NCI-H524 (cell line): ENCODE measurements around the gene GAS7.
A peak's percentile ranks its signal among the peaks of the same experiment; 100 is the strongest.

ENCODE experiments used
- DNase-seq, 2 experiments: peaks; one replicate each; lab custom pipeline; 2025; lab: John Stamatoyannopoulos, UW

GAS7 gene

DNA sequence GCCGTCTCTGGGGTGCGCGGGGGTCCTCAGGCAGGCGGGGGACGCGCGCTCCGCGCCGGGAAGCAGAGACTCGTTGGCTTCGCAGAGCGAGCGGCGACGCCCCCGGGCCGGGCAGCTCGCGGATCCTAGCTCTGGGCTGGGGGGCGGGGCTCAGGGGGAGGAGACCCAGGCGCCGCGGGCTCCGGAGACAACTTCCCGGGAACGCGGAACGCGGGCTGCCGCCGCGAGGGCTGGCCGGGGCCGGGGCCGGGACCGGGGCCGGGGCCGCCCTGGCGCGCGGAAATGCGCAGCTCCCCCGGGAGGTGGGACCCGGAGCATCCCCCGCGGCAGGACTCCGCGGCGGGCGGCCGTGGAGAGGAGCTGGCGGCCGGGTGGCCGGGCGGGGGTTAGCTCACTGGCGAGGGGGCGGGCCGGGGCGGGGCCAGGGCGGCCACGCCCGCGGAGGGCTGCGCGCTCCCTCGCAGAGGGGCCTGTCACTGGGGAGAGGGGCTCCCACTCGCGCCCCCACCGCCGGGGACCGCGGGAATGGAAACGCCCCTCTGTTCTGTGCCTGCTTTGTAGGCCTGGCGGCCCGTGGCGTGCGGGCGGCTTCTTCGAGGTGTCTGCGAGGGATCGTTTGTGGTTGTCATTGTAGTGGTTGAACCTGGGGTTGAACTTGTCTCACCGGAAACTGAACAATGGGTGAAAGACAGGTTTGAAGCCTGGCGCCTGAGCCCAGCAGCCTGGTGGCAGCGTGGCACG lies at the start of gene GAS7:
TSS of gene GAS7 (minus strand) at position 98 of the 741 bp plus-strand sequence.
- DNase-seq = peak in 1 of 2 experiments; percentile 30

DNA sequence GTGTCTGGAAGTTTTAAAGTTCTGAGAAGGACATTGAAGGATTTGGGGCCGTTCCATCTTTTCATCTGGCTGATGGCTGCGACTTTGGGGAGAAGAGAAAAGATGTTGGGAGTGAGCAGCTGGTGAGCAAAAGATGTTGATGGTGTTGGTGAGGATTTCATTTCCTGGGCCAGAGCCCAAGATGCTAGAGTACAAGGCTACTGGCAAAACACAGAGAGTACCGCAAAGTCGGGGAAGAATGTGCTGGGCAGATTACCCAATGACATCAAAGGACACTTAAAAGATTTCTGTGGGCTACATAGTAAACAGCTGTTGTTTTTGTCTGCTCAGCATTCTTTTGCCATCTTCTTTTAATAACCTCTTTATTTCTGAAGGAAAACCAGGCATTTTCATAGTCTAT lies 49.4 kb upstream of the GAS7 start:
- DNase-seq = no peak

DNA sequence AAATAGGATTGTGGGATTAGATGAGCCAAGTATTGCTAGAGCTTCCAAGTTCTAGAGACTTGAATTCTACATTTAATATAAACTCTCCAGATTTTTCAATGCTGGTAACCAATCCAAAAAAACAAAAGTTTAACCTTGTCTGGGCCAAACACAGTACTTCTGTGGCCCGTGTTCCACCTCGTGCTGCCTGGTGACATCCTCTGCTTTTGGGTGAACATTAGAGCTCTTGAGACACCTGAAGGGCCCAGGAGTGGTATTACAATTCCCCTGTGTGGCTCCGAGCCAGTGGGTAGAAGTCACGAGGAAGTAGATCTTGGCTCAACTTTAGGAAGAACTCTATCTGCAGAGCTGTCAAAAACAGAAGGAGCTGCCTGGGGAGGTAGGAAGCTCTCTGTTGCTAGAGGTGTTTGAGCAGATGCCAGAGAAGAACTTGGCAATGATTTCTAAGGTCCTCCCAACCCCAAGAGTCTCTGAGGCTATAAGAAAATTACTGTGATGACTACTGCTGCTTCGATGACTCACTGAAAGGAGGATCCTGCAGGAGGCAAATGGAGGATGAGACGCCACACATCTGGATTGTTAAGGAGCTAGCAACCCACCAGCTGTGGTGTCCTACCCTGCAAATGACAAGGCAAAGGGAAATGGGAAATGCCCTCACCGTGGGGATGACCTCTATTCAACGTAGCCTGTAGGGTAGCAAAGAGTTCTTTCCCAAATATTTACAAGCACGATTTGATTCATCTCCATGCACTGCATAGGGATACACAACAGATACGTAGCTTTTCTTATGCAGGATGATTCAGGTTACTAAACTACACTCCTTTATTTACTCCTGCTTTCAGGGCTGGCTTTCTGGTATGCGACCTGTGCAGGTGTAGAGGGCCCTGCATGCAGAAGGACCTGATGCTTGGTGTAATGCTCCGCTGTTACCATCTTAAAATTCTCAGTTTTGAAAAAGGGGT lies 45.8 kb upstream of the GAS7 start:
- DNase-seq = peak; percentile 39 to 70

- DNase-seq = no peak
Measured at GRCh38 chr17:10241781-10242180, 43.4 kb upstream of the GAS7 start.

GRCh38 chr17:10238661-10239060 lies 40.3 kb upstream of the GAS7 start:
- DNase-seq = no peak

GRCh38 chr17:10234033-10234432 lies 35.6 kb upstream of the GAS7 start:
- no peak for DNase-seq

DNA sequence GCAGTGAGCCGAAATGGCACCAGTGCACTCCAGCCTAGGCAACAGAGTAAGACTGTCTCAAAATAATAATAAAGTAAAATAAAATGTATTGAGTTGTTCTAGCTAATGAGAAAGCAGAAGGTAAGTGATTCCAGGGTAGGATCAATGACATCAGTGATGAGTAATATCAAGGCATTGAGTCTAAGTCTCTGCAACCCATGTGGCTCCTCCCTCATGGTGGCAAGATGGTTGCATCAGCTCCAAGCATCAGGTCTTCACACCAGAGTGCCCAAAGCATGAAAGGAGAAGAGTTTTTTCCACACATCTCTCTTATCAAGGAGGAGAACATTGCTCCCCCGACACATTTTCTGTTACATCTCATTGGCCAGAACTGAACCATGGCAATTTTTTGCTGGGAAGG lies 34.8 kb upstream of the GAS7 start:
- no peak for DNase-seq

GRCh38 chr17:10229181-10229580 lies 30.8 kb upstream of the GAS7 start:
- no peak for DNase-seq

DNA sequence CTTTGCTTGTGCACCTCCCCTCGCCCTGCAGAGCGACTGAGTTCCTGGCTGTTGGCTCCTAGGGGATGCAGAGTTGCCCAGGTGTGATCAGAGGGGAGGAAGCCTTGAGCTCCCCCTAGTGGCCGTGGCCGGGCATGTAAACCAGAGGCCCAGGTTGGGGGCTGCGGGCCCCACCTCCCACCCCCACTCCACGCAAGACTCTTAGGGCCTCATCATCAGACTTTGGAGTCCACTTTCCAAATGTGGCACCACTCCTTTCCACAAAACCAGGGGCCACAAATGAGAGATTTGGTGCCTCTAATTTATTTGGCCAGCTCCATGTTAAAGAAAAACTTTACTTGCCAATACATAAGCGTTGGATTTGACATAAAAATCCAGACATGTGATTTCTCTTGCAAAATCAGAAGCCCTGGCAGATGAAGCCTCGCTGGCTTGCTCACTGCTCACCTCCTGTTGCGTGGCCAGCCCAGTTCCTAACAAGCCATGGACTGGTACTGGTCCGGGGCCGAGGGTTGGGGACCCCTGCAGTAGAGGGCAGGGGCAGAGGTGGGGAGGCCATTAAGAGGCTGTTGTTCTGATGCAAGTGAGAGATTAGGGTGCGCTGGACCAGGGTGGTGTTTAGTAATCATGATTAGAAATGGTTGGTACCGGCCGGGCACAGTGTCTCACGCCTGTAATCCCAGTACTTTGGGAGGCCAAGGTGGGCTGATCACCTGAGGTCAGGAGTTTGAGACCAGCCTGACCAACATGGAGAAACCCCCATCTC lies 28.7 kb upstream of the GAS7 start:
- DNase-seq = peak in 1 of 2 experiments; percentile 47

DNA sequence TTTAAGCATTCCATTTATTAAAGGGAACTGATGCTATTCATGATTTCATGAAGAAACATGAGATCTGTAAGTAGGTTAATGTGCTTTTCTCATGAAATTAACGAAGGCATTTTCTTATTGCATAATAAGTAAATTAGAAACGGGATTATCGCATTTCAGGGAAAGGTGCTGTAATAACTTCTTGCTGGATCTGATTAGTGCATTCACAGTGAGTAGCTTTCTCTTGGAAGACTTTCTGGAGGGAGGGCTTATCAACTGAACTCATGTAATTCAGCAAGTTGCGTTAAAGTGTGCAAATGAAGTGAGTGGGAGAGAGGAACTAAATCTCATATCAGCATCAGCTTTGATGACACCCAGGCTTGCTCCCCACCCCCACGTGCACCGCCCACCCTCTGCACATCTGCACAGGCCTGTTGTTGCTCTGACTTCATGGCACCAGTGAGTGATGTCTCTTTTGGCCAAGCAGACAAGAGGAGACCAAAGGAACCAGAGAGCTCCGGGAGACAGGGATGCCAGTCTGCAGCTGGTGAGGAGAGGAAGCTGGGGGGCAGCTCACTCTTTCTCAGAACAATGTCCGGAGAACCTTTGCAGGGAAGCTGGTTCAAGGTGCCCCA lies 26.3 kb upstream of the GAS7 start:
- DNase-seq = no peak

DNA sequence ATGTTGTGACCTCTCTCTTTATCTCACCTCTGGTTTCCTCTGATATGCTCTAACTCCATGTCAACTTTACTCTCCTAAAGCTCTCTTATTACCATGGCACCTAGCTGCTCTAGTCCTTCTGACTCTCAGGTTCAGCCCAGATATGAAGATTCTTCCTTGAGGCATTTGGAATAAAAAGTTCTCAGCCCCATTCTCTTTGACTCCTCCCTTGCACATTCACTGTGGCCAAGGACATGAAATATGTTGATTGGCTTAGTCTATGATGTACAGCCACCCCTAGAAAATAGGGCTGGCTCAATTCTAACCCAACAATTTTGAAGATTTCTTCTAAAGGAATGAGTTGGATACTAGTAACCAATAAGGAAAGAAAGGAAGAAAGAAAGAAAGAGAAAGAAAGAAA lies 20.8 kb upstream of the GAS7 start:
- DNase-seq = no peak

GRCh38 chr17:10217916-10218315 lies 19.5 kb upstream of the GAS7 start:
- peak in 1 of 2 experiments; percentile 27 for DNase-seq

DNA sequence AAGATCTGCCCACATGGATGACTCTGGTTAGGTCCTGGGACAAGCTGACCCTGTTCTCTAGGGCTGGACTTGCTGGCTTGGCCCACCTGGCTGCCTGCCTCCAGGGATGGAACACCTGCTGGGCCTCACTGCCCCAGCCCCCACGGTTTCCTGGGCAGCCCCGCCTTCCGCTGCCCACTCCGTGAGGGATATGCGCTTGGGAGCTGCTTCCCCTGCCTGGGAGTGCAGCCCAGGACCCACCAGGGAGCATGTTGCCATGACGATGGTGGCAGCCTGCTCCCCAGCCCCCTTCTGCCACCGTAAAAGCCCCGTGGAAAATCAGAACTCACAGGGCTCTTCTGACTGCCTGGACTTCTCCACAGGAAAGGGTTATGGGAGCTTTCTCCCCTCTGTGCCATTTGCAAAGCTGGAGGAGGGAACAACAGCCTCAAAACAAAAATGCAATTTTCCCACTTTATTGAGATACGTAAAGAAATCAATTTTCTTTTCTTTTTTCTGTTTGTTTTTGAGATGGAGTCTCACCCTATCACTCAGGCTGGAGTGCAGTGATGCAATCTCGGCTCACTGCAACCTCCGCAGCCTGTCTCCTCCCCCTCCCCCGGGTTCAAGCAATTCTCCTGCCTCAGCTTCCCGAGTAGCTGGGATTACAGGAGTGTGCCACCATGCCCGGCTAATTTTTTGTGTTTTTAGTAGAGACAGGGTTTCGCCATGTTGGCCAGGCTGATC lies 18.0 kb upstream of the GAS7 start:
- peak in 1 of 2 experiments; percentile 45 for DNase-seq

DNA sequence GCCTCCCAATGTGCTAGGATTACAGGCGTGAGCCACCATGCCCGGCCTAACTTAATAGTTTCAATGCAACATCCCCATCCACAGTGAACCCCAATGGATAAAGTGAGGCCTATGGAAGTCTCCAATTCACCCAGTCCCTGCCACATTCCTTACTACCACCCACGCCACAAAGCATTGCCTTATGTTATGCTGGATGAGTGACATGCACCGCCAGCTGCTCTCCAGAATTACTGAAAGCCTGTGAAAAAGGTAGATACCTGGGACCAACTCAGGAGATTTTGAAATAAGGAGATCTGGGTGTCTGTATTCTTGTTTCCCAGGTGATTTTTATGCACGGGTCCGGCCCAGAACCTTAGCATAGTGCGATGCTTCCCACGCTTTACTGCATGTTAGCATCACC lies 16.9 kb upstream of the GAS7 start:
- no peak for DNase-seq

DNA sequence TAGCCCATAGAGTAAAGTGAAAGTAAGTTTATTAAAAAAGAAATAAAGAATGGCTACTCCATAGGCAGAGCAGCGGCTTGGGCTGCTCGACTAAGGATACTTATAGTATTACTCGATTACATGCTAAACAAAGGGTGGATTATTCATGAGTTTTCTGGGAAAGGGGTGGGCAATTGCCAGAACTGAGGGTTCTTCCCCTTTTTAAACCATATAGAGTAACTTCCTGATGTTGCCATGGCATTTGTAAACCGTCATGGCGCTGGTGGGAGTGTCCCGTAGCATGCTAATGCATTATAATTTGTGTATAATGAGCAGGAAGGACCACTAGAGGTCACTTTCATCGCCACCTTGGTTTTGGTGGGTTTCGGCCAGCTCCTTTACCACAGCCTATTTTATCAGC lies 13.3 kb upstream of the GAS7 start:
- DNase-seq = no peak

DNA sequence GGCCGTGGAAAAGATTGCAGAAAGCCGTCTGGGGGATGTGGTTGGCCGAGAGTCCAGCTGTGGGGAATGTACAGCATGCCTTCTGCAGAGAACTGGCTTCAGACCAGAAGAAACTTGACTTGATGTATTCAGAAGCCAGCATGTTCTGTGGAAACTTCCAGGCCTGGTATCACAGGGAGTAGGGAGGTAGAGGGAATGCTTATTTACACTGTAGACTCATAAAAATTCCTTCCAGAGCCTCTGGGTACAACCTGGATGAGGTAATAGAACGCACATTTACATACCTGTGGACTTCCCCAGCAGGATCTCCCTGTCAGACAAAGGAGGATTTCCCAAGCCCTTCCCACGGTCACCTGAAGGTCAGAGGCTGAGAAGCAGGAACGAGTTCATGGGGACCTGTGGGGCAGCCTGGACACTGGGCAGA lies 11.8 kb upstream of the GAS7 start:
- DNase-seq = no peak

GRCh38 chr17:10208604-10209193 lies 10.3 kb upstream of the GAS7 start:
- no peak for DNase-seq

- DNase-seq = no peak
Measured at GRCh38 chr17:10207153-10207552, 8.7 kb upstream of the GAS7 start.

DNA sequence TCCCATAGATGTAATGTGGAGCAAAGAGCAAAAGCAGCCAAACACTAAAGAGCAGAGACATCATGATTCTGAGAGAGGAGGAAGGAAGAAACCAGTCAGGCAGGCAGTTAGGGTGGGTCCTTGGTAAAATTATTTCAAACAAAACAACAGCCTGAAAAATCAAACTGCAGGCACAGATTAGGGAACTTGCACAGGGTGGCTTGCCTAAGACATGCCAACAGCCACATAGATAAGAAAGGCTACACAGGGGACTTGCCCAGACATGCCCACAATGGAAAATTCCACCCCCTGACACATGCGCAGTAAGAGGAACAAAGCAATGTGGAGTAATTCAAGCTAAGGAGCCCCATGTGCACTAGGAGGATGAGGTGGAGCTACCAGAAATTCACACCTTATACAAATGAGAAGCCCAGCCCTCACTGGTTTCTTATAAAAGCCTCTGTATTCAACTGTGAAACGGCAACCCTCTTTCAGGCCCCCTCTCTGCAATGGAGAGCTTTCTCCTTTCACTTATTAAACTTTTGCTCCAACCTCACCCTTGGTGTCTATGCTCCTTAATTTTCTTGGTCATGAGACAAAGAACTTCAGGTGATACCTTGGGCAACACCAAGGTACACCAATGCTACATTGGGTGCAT lies 7.3 kb upstream of the GAS7 start:
- no peak for DNase-seq

GRCh38 chr17:10201680-10202079 lies 3.3 kb upstream of the GAS7 start:
- DNase-seq = no peak
